ENCODE measurements around the gene TFE3. TPM values are rescaled to one million over a fixed set of nuclear protein-coding genes. Genes with fewer than 3 reads are reported as not detected.

Gene TFE3
- total RNA-seq, 1 donor from 2014 or later, result 42.5 TPM

DNA sequence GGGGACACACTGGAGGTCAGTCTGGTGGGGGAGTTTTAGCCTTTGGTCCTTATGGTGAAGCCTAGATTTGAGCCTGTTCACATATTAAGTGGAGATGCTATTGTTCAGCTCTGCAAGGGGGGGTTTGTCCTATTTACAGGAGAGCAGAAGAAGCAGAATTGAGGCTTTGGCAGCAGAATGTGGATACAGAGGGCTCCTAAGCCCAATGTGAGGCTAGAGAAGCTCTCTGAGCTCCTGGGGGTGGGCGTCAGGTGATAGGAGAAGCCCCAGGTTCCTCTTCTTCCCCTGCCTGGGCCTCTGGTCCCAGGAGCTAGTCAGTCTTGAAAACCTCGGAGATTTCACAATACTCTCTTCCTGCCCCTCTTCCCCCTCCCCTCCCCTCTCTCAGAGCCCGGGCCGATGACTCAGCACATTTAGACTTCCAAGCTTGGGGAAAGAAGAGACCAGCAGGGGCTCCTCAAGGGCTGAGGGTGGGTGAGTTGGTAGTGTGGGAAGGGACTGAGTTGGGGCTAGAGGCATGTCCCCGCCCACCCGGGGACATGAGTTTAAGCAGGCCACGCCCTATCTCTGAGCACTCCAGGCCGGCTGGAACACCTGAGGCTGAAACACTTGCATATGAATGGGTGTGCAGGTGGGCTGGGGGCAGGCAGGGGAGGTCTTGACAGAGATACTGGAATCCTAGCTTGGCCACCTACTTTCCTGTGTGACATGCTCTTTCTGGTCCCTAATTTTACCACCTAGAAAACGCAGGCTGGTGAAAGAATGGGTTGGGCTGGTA is 3.4 kb downstream of the TFE3 start:
- peaks cover 32% of the 10 kb centered on the region for H3K4me1 Mint-ChIP-seq (ENCODE audit: low read depth)
- H3K27ac Mint-ChIP-seq (ENCODE audit: unreplicated experiment), result peak overlapping the region; percentile 96
- peaks cover 11% of the 10 kb centered on the region for H3K36me3 Mint-ChIP-seq (ENCODE audit: low read depth)
- TF ChIP-seq, protein P1, sequence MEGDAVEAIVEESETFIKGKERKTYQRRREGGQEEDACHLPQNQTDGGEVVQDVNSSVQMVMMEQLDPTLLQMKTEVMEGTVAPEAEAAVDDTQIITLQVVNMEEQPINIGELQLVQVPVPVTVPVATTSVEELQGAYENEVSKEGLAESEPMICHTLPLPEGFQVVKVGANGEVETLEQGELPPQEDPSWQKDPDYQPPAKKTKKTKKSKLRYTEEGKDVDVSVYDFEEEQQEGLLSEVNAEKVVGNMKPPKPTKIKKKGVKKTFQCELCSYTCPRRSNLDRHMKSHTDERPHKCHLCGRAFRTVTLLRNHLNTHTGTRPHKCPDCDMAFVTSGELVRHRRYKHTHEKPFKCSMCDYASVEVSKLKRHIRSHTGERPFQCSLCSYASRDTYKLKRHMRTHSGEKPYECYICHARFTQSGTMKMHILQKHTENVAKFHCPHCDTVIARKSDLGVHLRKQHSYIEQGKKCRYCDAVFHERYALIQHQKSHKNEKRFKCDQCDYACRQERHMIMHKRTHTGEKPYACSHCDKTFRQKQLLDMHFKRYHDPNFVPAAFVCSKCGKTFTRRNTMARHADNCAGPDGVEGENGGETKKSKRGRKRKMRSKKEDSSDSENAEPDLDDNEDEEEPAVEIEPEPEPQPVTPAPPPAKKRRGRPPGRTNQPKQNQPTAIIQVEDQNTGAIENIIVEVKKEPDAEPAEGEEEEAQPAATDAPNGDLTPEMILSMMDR (IDR thresholded peaks at IDR 0.05), result peak; percentile 53
- no peak for DNase-seq (ENCODE audit: low spot score)
- H3K4me3 Mint-ChIP-seq (ENCODE audit: unreplicated experiment), result peak overlapping the region; percentile 90
- H3K9me3 Mint-ChIP-seq (ENCODE audit: low read depth), result peaks cover 5% of the 10 kb centered on the region
- H3K27me3 Mint-ChIP-seq (ENCODE audit: low read depth), result no peaks in the 10 kb centered on the region

DNA sequence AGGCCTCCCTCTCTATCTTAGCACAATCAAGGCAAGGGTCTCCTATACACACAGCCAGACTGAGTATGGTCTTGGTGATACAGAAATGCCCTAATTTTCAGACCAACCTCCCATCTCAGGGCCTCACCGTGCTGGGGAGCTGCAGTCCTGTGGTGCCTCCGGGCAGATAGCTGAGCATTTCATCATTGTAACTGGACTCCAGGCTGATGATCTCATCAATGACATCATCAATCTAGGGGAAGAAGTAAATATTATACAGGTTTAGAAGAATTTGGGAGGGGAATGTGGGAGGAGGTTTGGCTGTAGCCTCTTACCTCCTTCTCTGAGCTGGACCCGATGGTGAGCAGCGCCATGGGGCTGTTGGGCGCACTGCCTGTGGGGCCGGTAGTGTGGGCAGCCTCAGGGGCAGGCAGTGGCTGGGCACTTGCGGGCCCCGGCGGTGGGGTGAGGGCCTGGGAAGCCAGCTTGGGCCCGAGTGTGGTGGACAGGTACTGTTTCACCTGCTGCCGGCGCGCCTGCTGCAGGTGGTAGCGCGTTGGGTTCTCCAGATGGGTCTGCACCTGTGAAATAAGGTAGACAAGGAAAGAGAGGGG is 5.2 kb downstream of the TFE3 start:
- Mint-ChIP-seq H3K27ac (ENCODE audit: unreplicated experiment) (peak overlapping the region; percentile 70), H3K27me3 (ENCODE audit: low read depth) (no peaks in the 10 kb centered on the region), H3K4me3 (ENCODE audit: unreplicated experiment) (no peak overlapping the region), H3K36me3 (ENCODE audit: low read depth) (peaks cover 19% of the 10 kb centered on the region), H3K9me3 (ENCODE audit: low read depth) (peaks cover 5% of the 10 kb centered on the region), H3K4me1 (ENCODE audit: low read depth) (peaks cover 40% of the 10 kb centered on the region)
- DNase-seq (ENCODE audit: low spot score), result no peak
- TF ChIP-seq, protein P1 (IDR thresholded peaks at IDR 0.05), result no peak

DNA sequence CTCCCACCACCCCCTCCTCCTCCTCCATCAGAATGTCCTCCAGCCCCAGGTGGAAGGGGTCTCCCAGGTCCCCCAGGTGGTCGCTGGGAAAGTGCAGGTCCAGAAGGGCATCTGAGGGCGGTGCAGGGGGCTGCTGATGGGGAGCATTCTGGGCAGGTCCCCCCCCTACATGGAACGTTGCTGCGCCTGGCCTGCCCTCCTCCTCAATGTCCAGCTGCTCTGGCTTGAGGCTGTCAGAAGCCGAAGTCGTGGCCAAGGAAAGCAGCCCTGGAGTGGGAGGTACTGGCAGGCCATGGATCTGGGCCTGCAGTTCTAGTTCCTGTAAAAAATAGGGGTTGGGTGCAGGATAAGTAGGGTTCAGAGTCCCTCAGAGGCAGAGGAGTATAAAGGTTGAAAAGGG is 12.9 kb downstream of the TFE3 start:
- H3K36me3 Mint-ChIP-seq (ENCODE audit: low read depth), result peaks cover 20% of the 10 kb centered on the region
- H3K4me1 Mint-ChIP-seq (ENCODE audit: low read depth), result peaks cover 15% of the 10 kb centered on the region
- no peak overlapping the region for H3K4me3 Mint-ChIP-seq (ENCODE audit: unreplicated experiment)
- no peak overlapping the region for H3K27ac Mint-ChIP-seq (ENCODE audit: unreplicated experiment)
- peaks cover 5% of the 10 kb centered on the region for H3K9me3 Mint-ChIP-seq (ENCODE audit: low read depth)
- H3K27me3 Mint-ChIP-seq (ENCODE audit: low read depth), result no peaks in the 10 kb centered on the region
- TF ChIP-seq, protein P1 (IDR thresholded peaks at IDR 0.05), result no peak
- DNase-seq (ENCODE audit: low spot score), result no peak

DNA sequence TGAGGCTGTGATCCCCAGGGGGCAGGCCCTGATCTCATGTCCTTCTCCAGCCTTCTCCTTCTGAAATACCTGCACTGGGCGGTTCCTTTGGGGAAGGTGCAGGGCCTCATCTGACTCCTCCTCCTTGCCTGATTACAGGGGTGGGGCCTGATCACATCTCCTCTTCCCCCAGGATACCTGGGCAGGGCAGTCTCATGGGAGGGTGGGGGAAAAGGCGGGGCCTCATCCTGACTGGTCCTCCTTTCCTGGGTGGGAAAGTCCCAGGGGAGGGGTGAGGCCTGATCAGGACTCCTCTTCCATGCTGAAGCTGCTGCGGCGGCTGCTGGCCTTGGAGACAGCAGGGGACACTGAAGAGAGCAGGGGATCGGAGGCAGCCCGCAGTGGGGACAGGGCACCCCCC is 13.3 kb downstream of the TFE3 start:
- peaks cover 14% of the 10 kb centered on the region for H3K4me1 Mint-ChIP-seq (ENCODE audit: low read depth)
- DNase-seq (ENCODE audit: low spot score), result no peak
- H3K4me3 Mint-ChIP-seq (ENCODE audit: unreplicated experiment), result no peak overlapping the region
- H3K9me3 Mint-ChIP-seq (ENCODE audit: low read depth), result peaks cover 5% of the 10 kb centered on the region
- TF ChIP-seq, protein P1 (IDR thresholded peaks at IDR 0.05), result no peak
- no peaks in the 10 kb centered on the region for H3K27me3 Mint-ChIP-seq (ENCODE audit: low read depth)
- H3K36me3 Mint-ChIP-seq (ENCODE audit: low read depth), result peaks cover 20% of the 10 kb centered on the region
- H3K27ac Mint-ChIP-seq (ENCODE audit: unreplicated experiment), result no peak overlapping the region

DNA sequence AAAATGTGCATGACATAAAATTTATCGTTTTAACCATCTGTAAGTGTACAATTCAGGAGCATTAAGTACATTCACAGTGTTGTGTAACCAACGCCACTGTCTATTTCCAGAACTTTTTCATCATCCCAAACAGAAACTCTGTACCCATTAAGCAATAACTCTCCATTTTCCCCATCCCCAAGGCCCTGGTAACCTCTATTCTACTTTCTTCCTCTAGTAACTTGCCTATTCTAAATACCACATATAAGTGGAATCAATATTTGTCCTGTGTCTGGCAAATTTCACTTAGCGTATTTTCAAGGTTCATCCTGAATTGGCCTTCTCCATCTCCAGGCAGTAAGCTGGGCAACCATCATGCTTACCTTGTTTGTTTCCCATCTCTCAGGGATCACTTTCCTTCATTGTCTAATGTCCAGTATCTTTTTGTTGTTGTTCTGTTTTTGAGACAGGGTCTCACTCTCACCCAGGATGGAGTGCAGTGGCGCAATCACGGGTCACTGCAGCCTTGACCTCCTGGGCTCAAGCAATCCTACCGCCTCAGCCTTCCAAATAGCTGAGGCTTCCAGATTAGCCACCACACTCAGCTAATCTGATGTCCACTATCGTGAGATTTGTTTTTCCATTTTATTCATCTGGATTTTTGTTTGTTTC is 23.4 kb downstream of the TFE3 start:
- no peaks in the 10 kb centered on the region for H3K27me3 Mint-ChIP-seq (ENCODE audit: low read depth)
- H3K9me3 Mint-ChIP-seq (ENCODE audit: low read depth), result peaks cover 3% of the 10 kb centered on the region
- H3K4me3 Mint-ChIP-seq (ENCODE audit: unreplicated experiment), result no peak overlapping the region
- H3K36me3 Mint-ChIP-seq (ENCODE audit: low read depth), result peaks cover 2% of the 10 kb centered on the region
- H3K4me1 Mint-ChIP-seq (ENCODE audit: low read depth), result no peaks in the 10 kb centered on the region
- no peak overlapping the region for H3K27ac Mint-ChIP-seq (ENCODE audit: unreplicated experiment)
- no peak for DNase-seq (ENCODE audit: low spot score)
- TF ChIP-seq, protein P1 (IDR thresholded peaks at IDR 0.05), result no peak

All from chondrocyte (in vitro differentiated cells).